Astrocyte (in vitro differentiated cells and primary cell): Measurements from ENCODE around the gene IGSF6. TPM values are rescaled to one million over a fixed set of nuclear protein-coding genes. Genes with fewer than 3 reads are reported as not detected.

ENCODE experiments used
- DNase-seq: peaks from one replicate; pipeline ENCODE4 v3.0.0-alpha.2; 2010; ENCODE audit warnings: low read depth
- FAIRE-seq: peaks from 2 replicates; lab custom pipeline; 2011; peaks lifted over from hg19 to GRCh38; lab: Jason Lieb, UNC
- H2AFZ ChIP-seq: 2 replicates; pipeline ENCODE4 v1.6.0; 2012; ENCODE audit warnings: low read depth, low read length, inconsistent platforms
- H3K27ac ChIP-seq: 2 replicates; pipeline ENCODE4 v1.5.1; 2011; ENCODE audit warnings: low read depth, low read length, inconsistent platforms
- H3K27me3 ChIP-seq: 2 replicates; pipeline ENCODE4 v1.6.0; 2011; ENCODE audit warnings: low read length, inconsistent platforms; ENCODE audit not compliant: insufficient read depth
- H3K36me3 ChIP-seq: 2 replicates; pipeline ENCODE4 v1.5.1; 2011; ENCODE audit warnings: low read length, inconsistent platforms; ENCODE audit not compliant: insufficient read depth
- H3K4me1 ChIP-seq: 2 replicates; pipeline ENCODE4 v1.5.1; 2011; ENCODE audit warnings: low read length, inconsistent platforms; ENCODE audit not compliant: insufficient read depth
- H3K4me2 ChIP-seq: 2 replicates; pipeline ENCODE4 v1.6.0; 2012; ENCODE audit warnings: low read length, inconsistent platforms
- H3K4me3 ChIP-seq: 2 replicates; pipeline ENCODE4 v1.5.1; 2011; ENCODE audit warnings: low read depth, mild to moderate bottlenecking, low read length, inconsistent platforms; ENCODE audit not compliant: insufficient read depth
- H3K79me2 ChIP-seq: 2 replicates; pipeline ENCODE4 v1.6.0; 2012; ENCODE audit warnings: mild to moderate bottlenecking, low read length, inconsistent platforms; ENCODE audit not compliant: insufficient read depth
- H3K9ac ChIP-seq: 2 replicates; pipeline ENCODE4 v1.6.0; 2012; ENCODE audit warnings: mild to moderate bottlenecking, low read length, inconsistent platforms
- H3K9me3 ChIP-seq: 2 replicates; pipeline ENCODE4 v1.5.1; 2012; ENCODE audit warnings: low read depth, mild to moderate bottlenecking, low read length, inconsistent platforms; ENCODE audit not compliant: insufficient read depth
- H4K20me1 ChIP-seq: 2 replicates; pipeline ENCODE4 v1.6.0; 2012; ENCODE audit warnings: low read length, inconsistent platforms; ENCODE audit not compliant: insufficient read depth
- H3K27ac Mint-ChIP-seq: one replicate; pipeline ENCODE4 v1.8.0; 2021; ENCODE audit warnings: mild to moderate bottlenecking, mixed read lengths; ENCODE audit not compliant: unreplicated experiment
- H3K27me3 Mint-ChIP-seq: one replicate; pipeline ENCODE4 v1.8.0; 2021; ENCODE audit warnings: low read depth, mixed read lengths; ENCODE audit not compliant: unreplicated experiment
- H3K36me3 Mint-ChIP-seq: one replicate; pipeline ENCODE4 v1.8.0; 2021; ENCODE audit warnings: low read depth, mixed read lengths; ENCODE audit not compliant: unreplicated experiment
- H3K4me1 Mint-ChIP-seq: one replicate; pipeline ENCODE4 v1.8.0; 2021; ENCODE audit warnings: low read depth, mixed read lengths; ENCODE audit not compliant: unreplicated experiment
- H3K4me3 Mint-ChIP-seq: one replicate; pipeline ENCODE4 v1.8.0; 2021; ENCODE audit warnings: mild to moderate bottlenecking, moderate library complexity, mixed read lengths; ENCODE audit not compliant: unreplicated experiment
- H3K9me3 Mint-ChIP-seq: one replicate; pipeline ENCODE4 v1.8.0; 2021; ENCODE audit warnings: mild to moderate bottlenecking, mixed read lengths; ENCODE audit not compliant: unreplicated experiment
- EZH2 ChIP-seq: IDR thresholded peaks from 2 replicates; pipeline ENCODE4 v1.6.1; 2012; ENCODE audit warnings: mild to moderate bottlenecking, low read length, inconsistent platforms; ENCODE audit not compliant: insufficient read depth
- total RNA-seq: library from RNA; stranded (reverse); gene quantifications from 2 replicates; pipeline ENCODE4 v1.2.1, GENCODE V29; 2021
- TF ChIP-seq, protein P1 (sequence below): IDR thresholded peaks from 2 replicates; pipeline ENCODE4 v1.5.1; 2011; ENCODE audit warnings: low read depth, mild to moderate bottlenecking, inconsistent platforms, low read length, moderate library complexity; ENCODE audit not compliant: insufficient read depth

IGSF6 gene
- total RNA-seq, 1 donor from 2014 or later, result not detected

DNA sequence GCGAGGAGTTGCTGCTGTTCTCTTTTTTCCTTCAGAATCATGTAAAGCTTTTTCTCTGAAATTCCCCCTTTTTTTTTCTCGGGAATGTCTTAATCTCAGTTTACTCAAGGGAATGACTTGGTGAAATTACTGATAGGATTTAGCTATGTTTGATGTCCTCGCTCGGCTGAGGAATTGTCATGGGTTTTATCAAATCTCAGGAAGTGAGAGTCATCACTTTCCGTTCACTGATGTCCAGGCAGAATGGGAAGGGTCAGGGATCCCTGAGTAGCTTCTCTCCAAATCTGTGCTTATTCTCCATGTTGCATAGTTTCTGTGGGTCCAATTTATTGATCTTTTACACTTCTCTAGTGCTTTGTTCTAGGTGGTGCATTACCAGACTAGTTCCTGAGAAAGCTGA, 6.3 kb downstream of the IGSF6 start:
- Mint-ChIP-seq H3K4me1 (peaks cover 13% of the 10 kb centered on the region), H3K27me3 (no peaks in the 10 kb centered on the region), H3K36me3 (peaks cover 10% of the 10 kb centered on the region), H3K4me3 (no peak overlapping the region), H3K27ac (no peak overlapping the region), H3K9me3 (no peaks in the 10 kb centered on the region)
- peaks cover 42% of the 10 kb centered on the region for H3K79me2 ChIP-seq
- H3K4me3 ChIP-seq, result no peak overlapping the region
- DNase-seq (no peak), FAIRE-seq (no peak)
- TF ChIP-seq, protein P1, sequence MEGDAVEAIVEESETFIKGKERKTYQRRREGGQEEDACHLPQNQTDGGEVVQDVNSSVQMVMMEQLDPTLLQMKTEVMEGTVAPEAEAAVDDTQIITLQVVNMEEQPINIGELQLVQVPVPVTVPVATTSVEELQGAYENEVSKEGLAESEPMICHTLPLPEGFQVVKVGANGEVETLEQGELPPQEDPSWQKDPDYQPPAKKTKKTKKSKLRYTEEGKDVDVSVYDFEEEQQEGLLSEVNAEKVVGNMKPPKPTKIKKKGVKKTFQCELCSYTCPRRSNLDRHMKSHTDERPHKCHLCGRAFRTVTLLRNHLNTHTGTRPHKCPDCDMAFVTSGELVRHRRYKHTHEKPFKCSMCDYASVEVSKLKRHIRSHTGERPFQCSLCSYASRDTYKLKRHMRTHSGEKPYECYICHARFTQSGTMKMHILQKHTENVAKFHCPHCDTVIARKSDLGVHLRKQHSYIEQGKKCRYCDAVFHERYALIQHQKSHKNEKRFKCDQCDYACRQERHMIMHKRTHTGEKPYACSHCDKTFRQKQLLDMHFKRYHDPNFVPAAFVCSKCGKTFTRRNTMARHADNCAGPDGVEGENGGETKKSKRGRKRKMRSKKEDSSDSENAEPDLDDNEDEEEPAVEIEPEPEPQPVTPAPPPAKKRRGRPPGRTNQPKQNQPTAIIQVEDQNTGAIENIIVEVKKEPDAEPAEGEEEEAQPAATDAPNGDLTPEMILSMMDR, result no peak
- TF ChIP-seq EZH2, result no peak
- peak overlapping the region; percentile 50 for H3K4me2 ChIP-seq
- H3K9me3 ChIP-seq, result no peaks in the 10 kb centered on the region
- no peak overlapping the region for H3K27ac ChIP-seq
- peak overlapping the region; percentile 22 for H3K9ac ChIP-seq
- H3K36me3 ChIP-seq, result peaks cover 4% of the 10 kb centered on the region
- no peak overlapping the region for H2AFZ ChIP-seq
- H4K20me1 ChIP-seq, result peaks cover 31% of the 10 kb centered on the region
- H3K4me1 ChIP-seq, result no peaks in the 10 kb centered on the region
- no peaks in the 10 kb centered on the region for H3K27me3 ChIP-seq

- Histone ChIP-seq H4K20me1 (peaks cover 31% of the 10 kb centered on the region), H3K27ac (no peak overlapping the region), H3K4me3 (no peak overlapping the region), H3K27me3 (no peaks in the 10 kb centered on the region), H3K4me1 (no peaks in the 10 kb centered on the region), H3K9me3 (no peaks in the 10 kb centered on the region), H3K9ac (peak overlapping the region; percentile 22), H3K36me3 (peaks cover 4% of the 10 kb centered on the region), H3K79me2 (peaks cover 38% of the 10 kb centered on the region), H3K4me2 (peak overlapping the region; percentile 50), H2AFZ (no peak overlapping the region)
- Mint-ChIP-seq H3K4me3 (peak overlapping the region; percentile 62), H3K36me3 (peaks cover 10% of the 10 kb centered on the region), H3K27ac (peak overlapping the region; percentile 55), H3K27me3 (no peaks in the 10 kb centered on the region), H3K4me1 (peaks cover 13% of the 10 kb centered on the region), H3K9me3 (no peaks in the 10 kb centered on the region)
- TF ChIP-seq, protein P1, result no peak
- TF ChIP-seq EZH2, result no peak
- no peak for FAIRE-seq
- DNase-seq, result no peak
Measured at GRCh38 chr16:21645261-21645721, 7.1 kb downstream of the IGSF6 start.

DNA sequence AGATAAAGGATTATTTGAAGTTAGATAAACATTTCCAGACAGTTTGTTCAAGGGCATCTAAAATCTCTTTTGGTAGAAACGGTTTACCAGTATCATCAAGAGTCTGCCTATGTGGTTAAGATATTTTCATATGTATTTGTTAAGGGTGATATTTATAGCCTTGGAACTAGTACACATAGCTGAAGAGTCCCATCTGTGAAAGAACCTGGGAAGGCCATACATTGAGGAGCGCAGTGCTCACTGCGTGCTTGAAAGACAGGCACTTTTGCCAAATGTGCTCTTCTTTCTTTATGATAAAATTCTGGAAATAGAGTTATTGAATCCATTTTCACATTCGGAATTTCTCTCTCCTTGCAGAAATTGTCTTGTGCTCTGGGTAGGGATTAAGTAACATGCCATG, 7.7 kb downstream of the IGSF6 start:
- Mint-ChIP-seq H3K36me3 (peaks cover 10% of the 10 kb centered on the region), H3K9me3 (no peaks in the 10 kb centered on the region), H3K4me3 (no peak overlapping the region), H3K4me1 (peaks cover 13% of the 10 kb centered on the region), H3K27me3 (no peaks in the 10 kb centered on the region), H3K27ac (no peak overlapping the region)
- no peak for TF ChIP-seq EZH2
- TF ChIP-seq, protein P1, result no peak
- H3K79me2 ChIP-seq, result peaks cover 38% of the 10 kb centered on the region
- no peak overlapping the region for H3K9ac ChIP-seq
- H3K4me3 ChIP-seq, result no peak overlapping the region
- no peak for FAIRE-seq
- H3K4me2 ChIP-seq, result no peak overlapping the region
- no peaks in the 10 kb centered on the region for H3K4me1 ChIP-seq
- H3K9me3 ChIP-seq, result no peaks in the 10 kb centered on the region
- no peaks in the 10 kb centered on the region for H3K27me3 ChIP-seq
- H3K36me3 ChIP-seq, result peaks cover 4% of the 10 kb centered on the region
- peaks cover 27% of the 10 kb centered on the region for H4K20me1 ChIP-seq
- no peak for DNase-seq
- H3K27ac ChIP-seq, result no peak overlapping the region
- no peak overlapping the region for H2AFZ ChIP-seq
